Measurements from ENCODE around the gene MXD1.

MXD1 gene

DNA sequence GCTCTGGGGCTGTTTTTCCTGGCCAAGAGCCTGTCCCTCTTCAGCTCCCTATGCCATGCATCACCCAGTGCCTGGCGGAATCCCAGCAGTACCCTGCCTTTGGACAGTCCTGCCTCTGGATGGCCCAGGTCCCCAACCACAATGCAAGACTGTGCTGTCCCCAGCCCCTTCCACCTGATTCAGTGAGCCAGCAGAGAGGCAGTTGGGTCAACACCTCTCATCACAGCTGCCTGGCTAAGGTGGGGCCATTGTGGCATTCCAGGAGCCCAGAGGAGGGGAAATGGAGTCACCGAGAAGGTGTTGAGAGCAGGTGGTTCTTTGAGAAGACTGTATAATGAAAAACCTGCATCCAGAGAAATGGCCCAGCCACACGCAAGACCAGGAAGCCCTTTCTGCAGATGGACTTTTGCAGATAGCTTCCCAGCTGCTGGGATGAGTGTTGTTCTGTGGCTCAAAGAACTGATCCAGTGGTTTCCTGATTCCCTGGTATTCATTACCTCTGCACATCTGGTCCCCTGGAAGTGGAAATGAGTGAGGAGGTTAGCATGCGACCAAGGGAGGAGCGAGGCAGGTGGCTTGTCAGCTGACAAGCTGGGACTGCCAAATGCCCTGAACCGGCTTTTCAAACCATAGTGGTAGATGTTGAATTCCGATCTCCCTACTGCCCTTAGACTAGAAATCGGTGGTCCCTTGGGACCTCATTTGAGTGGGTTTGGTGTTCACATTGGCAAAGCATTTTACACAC is 48.2 kb downstream of the MXD1 start:
- Histone ChIP-seq H3K9me3 (ENCODE audit: insufficient read depth, low read depth, low read length) (no peaks in the 10 kb centered on the region), H3K79me2 (ENCODE audit: insufficient read depth, low read length) (no peaks in the 10 kb centered on the region), H3F3A (ENCODE audit: low read depth) (no peaks in the 10 kb centered on the region), H3K36me3 (ENCODE audit: insufficient read depth, low read length) (no peaks in the 10 kb centered on the region), H4K20me1 (ENCODE audit: insufficient read depth, low read length, poor library complexity, severe bottlenecking) (no peaks in the 10 kb centered on the region), H2AFZ (ENCODE audit: low read length) (no peak overlapping the region), H3K27me3 (ENCODE audit: insufficient read depth, low read length, poor library complexity, severe bottlenecking) (no peaks in the 10 kb centered on the region), H3K4me3 (ENCODE audit: low read length, poor library complexity, severe bottlenecking) (no peak overlapping the region), H3K4me2 (ENCODE audit: low read depth, low read length, poor library complexity, severe bottlenecking) (no peak overlapping the region), H3K4me1 (ENCODE audit: insufficient read depth, low read length, poor library complexity, severe bottlenecking) (no peaks in the 10 kb centered on the region), H3K9me2 (replicated peaks; ENCODE audit: low read depth, low read length) (no peaks in the 10 kb centered on the region), H3K9ac (ENCODE audit: low read depth, low read length, poor library complexity, severe bottlenecking) (no peak overlapping the region)
- TF ChIP-seq CTCF (conservative IDR thresholded peaks at IDR 0.05; ENCODE audit: low read length), result no peak
- no peak for TF ChIP-seq EZH2phosphoT487 (IDR thresholded peaks at IDR 0.05; ENCODE audit: borderline replicate concordance)

GRCh38 chr2:69964353-69964841 is 49.5 kb downstream of the MXD1 start:
- Histone ChIP-seq H3K9me2 (replicated peaks; ENCODE audit: low read depth, low read length) (no peaks in the 10 kb centered on the region), H3K4me3 (ENCODE audit: low read length, poor library complexity, severe bottlenecking) (no peak overlapping the region), H3K27me3 (ENCODE audit: insufficient read depth, low read length, poor library complexity, severe bottlenecking) (no peaks in the 10 kb centered on the region), H3K4me1 (ENCODE audit: insufficient read depth, low read length, poor library complexity, severe bottlenecking) (no peaks in the 10 kb centered on the region), H3K9me3 (ENCODE audit: insufficient read depth, low read depth, low read length) (no peaks in the 10 kb centered on the region), H3K36me3 (ENCODE audit: insufficient read depth, low read length) (no peaks in the 10 kb centered on the region), H2AFZ (ENCODE audit: low read length) (no peak overlapping the region), H3K4me2 (ENCODE audit: low read depth, low read length, poor library complexity, severe bottlenecking) (no peak overlapping the region), H3K9ac (ENCODE audit: low read depth, low read length, poor library complexity, severe bottlenecking) (no peak overlapping the region), H3K79me2 (ENCODE audit: insufficient read depth, low read length) (no peaks in the 10 kb centered on the region), H4K20me1 (ENCODE audit: insufficient read depth, low read length, poor library complexity, severe bottlenecking) (no peaks in the 10 kb centered on the region), H3F3A (ENCODE audit: low read depth) (no peaks in the 10 kb centered on the region)
- TF ChIP-seq CTCF (conservative IDR thresholded peaks at IDR 0.05; ENCODE audit: low read length), result no peak
- no peak for TF ChIP-seq EZH2phosphoT487 (IDR thresholded peaks at IDR 0.05; ENCODE audit: borderline replicate concordance)

DNA sequence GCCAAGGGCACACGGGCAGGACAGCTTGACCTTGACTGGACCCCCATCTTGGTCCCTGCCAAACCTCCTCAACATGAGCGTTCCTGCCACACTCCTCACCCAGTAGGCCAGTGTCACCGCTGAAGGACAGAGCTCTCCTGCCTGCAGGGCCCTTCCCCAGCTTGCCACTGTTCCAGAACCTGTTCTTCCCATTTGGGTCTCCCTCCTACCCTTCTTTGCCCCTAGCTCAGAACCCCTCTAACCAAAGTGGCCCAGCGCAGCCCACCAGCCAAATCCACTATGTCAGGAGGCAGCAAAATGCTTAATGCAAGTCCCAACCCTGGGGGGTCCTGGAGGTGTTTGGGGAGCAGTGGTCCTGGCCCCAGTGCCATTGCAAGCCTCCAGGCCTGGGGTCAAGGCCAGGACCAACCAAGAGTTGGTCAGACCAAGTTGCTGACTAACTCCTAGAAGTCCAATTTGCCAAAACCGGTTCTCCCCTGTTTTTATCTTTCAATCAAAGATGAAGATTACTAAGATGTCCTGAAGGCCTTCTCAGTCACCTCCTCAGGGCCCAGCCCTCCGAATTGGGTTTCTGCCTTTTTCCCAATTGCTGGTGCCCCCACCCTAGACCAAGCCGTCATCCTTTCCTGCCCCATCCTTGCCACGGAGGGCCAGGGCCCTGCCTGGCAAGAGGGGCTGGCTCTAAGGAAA is 51.0 kb downstream of the MXD1 start:
- no peak for TF ChIP-seq CTCF (conservative IDR thresholded peaks at IDR 0.05; ENCODE audit: low read length)
- no peak for TF ChIP-seq EZH2phosphoT487 (IDR thresholded peaks at IDR 0.05; ENCODE audit: borderline replicate concordance)
- no peaks in the 10 kb centered on the region for H3K4me1 ChIP-seq (ENCODE audit: insufficient read depth, low read length, poor library complexity, severe bottlenecking)
- no peak overlapping the region for H3K4me2 ChIP-seq (ENCODE audit: low read depth, low read length, poor library complexity, severe bottlenecking)

More for the DNA sequence above, 51.0 kb downstream of the MXD1 start:
- no peaks in the 10 kb centered on the region for H3F3A ChIP-seq (ENCODE audit: low read depth)
- H3K9me2 ChIP-seq (replicated peaks; ENCODE audit: low read depth, low read length), result no peaks in the 10 kb centered on the region
- no peak overlapping the region for H3K9ac ChIP-seq (ENCODE audit: low read depth, low read length, poor library complexity, severe bottlenecking)
- no peaks in the 10 kb centered on the region for H3K27me3 ChIP-seq (ENCODE audit: insufficient read depth, low read length, poor library complexity, severe bottlenecking)
- H3K79me2 ChIP-seq (ENCODE audit: insufficient read depth, low read length), result no peaks in the 10 kb centered on the region
- H3K36me3 ChIP-seq (ENCODE audit: insufficient read depth, low read length), result no peaks in the 10 kb centered on the region
- H4K20me1 ChIP-seq (ENCODE audit: insufficient read depth, low read length, poor library complexity, severe bottlenecking), result no peaks in the 10 kb centered on the region
- no peak overlapping the region for H3K4me3 ChIP-seq (ENCODE audit: low read length, poor library complexity, severe bottlenecking)
- H2AFZ ChIP-seq (ENCODE audit: low read length), result no peak overlapping the region
- H3K9me3 ChIP-seq (ENCODE audit: insufficient read depth, low read depth, low read length), result no peaks in the 10 kb centered on the region

Data from Loucy (cell line).